HG03039 (cell line): ENCODE data around the gene UBQLN4.
A peak's percentile ranks its signal among the peaks of the same experiment; 100 is the strongest.

Source experiments
- ATAC-seq: cut with Tn5 transposase; IDR thresholded peaks from one replicate; pipeline ENCODE4 v1.9.1; 2021; ENCODE audit warnings: mild to moderate bottlenecking, moderate library complexity; ENCODE audit not compliant: unreplicated experiment

UBQLN4 gene

DNA sequence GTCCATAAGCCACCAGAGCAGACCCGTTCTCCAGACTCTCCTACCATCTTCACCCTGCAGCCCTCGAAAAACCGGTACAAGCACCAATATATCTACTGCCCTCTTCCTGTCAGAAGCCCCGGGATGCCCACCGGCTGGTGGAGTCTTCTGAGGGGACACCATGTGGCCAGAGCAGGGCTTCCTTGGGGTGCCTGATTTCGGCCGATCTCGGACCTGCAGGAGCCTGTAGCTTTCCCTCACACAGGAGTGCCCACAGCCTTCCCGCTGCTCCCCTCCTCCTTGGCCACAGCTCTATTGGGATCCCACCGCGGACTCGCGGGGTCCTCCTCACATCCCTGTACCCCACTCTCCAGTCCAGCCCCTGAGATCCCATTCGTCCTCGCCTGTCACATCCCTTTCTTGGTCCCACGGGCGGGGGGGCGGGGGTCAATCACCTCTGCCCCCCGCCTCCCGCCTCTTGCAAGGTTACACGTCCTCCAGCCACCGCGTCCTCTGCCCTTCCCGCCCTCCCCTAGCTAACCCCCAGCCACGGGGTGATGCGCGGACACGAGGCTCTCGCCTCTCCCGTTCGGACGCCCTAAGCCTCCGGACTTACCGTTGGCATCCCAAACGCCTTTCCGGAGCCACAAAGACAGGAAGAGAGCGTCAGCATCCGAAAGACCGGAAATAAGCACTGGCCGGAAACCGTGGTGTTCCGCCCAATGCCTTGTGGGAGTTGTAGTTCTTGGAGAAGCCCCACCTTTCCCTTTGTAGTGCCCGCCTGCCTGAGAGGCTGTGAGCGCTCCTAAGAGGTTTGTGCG is 33.1 kb downstream of the UBQLN4 start, which contains the start of gene SSR2:
SSR2 (minus strand) TSS at position 659 of the 800 bp plus-strand sequence. CDS start 784 bp downstream, outside the sequence.
- ATAC-seq: peak; percentile 95

DNA sequence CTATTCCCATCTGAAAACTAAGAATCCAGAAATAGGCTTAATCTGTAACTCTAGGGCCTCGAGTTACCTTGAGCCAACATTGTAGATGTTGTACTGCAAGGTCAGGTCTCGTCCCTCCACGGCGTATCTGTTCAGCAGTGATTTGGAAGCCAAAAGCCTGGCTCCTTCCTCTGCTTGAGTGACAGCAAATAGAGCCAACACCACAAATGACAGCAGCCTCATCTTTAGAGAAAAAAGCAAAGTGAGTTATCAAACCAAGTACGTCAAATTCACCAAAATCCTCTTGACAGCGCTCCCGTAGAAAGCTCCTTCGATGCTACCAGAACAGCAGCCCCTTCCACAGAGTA is 33.7 kb downstream of the UBQLN4 start:
- no peak for ATAC-seq

DNA sequence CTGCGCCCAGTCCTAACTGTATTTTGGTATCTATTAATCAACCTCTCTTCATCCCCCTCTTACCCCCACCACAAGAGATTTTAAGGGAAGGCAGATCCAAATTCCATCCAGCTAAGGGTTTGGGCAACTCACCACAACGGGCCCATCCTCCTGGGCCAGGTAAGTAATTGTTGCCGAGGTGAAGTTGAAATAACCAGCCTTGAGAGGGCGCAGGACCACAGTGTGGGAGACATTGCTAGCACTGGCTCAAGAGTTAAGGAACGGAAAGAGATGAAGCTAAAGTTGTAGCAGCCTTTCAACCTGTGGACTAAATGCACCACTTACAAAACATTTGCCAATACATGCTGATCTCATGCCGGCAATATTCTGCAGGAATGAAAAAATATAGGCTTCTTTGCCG is 38.8 kb downstream of the UBQLN4 start:
- ATAC-seq: no peak

DNA sequence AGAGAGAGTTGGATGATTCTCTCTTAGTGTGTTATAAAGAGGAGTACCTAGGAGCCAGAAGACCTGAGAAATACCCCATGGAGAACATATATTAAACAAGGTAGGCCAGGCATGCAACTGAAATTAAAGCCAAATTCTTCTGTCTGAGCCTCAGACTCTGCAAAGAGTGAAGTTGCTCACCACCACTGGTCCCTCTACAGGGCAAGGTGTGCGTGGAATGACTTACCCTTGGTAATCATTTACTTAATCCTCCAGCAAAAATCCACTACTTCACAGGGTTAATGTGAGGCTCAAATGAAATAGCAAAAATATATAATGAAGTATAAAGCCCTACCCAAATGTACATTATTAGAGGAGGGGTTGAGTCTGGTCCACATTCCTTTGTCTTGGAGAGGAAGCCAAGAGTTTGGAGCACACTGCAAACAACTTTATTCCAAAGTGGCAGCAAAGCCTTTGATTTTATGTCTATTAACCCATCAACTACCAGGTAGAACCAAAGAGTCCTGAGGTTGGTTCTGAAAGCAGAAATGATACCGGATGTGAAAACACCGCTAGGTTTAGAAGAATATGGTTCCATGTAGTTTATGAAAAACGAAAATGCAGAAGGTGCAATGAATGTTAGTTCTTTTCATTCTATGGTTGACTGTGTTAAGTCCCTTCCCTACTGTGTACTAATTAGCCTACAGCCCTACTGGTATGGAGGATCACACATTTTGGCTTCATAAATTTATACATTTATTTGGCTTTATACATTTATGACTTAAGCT is 41.4 kb downstream of the UBQLN4 start:
- no peak for ATAC-seq

DNA sequence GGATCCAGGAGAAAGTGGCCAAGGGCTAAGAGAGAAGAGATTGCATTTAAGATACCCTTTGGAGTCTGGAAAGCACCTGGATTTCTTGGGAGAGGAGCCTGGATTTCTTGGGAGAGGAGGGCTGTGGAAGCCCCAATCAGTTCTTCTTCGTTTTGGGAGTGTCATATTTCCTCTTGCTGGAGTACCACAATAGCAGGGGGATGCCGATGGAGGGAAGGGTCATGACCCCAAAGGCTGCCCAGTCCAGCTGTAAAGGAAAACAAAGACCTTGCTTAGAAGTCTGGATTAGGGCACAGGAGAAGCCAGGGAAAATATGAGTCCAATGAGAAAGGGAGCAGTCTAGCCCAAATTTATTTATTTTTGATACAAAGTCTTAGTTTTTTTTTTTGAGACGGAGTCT is 44.2 kb downstream of the UBQLN4 start:
- ATAC-seq: no peak

DNA sequence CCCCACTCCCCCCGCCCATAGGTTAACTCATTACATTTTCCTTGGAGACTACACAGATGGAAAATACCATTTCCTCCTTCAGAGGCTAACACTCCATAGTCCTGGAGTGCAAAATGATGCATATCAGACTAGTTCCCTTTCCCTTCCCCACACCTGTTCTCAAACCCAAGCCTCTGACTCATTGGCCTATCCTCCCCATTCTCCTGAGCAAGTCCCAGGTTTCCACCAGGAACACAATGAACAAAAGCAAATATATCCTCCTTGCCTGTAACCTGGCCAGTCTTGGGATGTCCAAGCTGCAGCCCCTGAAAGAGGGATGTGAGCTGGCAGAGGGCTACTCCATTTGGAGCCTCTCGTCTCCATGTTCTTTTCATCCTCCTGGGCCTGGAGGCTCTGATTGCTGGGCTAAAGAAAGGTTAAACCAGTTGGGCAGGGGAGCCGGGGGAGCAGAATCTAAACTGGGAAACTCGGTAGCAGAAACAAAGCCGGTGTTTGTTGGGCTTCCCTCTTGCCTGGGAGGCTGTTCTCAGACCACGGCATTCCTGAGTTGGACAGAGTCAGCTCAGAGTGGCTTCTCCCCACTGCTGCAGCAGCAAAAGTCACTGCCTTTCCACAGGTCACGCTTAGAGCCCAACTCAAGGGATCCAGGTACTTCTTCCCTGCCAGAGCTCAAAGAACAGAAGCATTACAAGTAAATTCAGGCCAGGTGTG is 46.8 kb downstream of the UBQLN4 start:
- ATAC-seq: no peak

DNA sequence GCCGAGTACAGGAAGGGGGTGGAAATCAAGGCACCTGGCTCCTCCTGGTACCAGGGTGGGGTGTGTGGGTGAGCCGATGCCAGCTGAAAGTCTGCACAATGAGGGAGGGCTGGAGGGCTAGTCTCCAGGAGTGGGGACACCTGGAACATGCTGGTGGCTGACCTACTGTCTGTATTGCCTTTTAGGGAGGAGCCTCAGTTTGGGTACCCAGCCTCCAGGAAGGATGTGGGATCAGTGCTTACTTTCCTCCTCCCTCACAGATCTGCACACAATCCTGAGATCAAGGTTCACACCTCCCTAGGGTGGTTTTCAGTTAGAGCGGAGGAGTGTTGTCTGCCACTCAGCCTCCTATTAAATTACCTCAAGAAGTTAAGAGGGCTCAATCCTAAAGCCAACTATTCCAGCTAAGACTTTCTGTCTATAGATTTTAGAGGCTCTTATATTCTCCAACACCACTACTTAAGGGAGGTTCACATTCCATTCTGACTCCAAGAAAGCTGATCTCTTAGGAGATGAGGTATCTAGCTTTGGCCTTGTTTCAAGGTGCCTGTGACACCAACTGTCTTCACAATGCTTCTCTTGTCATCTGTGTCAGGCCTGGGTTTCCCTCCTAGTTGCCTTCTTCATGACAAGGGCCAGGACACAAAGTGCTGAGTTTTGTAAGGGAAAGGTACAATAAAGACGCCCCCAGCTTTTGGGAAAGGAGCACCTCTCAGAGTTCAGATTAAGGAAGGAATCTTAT is 48.6 kb downstream of the UBQLN4 start:
- no peak for ATAC-seq

DNA sequence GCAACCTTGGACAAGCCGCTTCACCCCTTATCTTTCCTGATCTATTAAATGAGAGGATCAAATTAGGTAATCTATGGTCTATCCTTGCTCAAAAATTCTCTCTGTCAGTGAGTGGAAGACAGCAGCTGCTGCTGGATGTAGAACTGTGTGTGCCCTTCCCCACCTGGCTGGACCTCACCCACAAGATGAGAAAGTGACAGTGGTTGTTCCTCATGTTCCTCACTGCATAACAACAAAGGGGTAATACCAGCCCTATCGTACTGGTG is 49.7 kb downstream of the UBQLN4 start:
- ATAC-seq: no peak

DNA sequence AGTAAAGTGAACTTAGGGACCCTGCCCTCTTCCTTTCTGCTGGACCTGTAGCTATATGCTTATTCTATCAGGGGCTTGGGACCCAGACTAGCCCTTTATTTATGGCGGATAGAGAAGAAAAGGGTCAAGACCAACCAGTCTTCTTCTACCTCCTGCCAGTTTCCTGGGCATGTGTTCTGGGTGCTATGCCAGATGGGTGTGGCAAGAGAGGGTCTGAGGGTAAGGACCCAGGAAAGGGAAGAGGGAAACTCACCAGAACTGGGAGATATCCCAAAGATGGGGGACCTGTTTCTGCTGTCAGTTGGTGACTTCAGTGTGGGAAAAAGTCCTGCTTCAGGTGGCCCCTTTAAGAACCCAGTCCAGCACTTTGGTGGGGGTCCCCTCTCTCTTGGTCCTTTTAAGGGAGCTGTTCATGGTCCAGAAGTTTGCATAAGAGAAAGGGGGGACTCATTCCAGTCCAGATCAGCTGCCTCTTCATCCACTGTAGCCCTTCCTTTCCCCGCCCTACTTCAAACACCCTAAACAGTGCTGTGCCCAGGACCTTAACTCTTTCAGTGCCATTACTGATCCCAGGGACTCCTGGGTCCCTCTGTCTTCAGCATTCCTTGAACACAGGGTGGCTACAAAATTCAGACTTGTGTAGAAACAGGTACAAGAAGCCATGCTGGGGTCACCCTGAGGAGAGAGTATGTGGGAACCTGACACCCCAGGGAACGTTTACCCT is 51.2 kb downstream of the UBQLN4 start:
- ATAC-seq: no peak

DNA sequence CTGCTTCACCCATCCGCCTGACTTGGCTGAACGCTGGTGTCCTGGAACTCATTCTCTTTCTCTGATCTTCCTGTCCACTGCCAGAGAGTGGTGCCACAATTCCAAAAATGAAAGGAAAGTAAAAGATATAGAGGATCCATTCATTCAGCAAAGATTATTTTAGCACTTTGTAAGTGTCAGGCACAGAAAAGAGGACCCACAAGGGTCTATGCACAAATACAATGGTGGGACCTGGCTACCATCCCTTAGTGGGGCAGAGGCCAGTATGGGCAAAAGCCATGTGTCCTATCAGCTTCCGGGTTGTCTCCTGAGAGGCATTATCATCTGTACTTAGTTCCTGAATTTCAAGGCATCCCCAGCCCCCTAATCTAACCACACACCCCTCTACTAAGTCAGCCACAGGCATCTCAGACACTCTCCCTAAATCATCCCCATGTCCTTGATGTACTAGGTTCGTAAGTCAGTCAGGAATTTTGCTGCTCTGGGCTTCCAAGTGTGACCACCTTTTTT is 51.9 kb downstream of the UBQLN4 start:
- ATAC-seq: no peak

DNA sequence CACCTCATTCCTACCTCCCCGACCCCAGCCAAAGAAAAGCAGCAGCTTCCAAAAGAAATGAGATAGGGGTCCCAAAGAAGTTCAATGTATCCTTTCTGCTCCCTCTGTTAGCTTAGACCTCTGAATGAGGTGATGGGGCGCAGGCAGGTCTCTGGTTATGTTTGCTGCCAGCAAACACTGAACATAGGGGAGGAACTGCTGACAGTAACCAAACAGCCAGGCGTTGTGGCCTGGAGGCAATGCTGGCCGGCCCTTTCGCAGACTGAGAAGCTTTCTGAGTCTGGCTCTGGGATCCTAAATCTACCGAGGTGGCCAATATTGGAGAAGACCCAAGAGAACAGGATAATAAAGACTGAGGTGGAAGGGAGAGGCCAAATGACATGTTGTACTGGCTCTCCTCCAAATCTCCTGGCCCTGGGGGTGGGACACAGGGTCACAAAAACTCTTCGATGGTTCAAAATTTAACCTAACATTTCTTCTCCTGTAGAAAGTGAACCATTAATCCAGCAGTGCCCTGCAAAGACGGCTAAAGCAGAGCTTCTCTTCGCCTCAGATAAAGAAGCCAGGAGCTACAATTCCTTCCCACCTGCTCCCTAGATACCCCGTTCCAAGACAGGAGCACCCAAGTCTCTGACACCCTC is 52.5 kb downstream of the UBQLN4 start:
- no peak for ATAC-seq

DNA sequence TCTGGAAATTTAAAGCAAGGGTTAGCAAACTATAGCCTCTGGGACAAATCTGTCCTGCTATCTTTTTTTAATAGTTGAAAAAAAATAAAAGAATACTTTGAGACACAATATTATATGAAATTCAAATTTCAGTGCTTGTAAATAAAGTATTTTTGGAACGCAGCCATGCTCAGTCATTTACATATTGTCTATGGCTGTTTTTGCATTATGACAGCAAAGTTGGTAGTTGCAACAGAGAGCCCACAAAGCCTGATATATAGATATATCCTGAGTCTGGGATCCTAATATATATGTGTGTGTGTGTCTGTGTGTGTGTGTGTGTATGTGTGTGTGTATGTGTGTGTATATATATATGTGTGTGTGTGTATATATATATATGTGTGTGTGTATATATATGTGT is 53.6 kb downstream of the UBQLN4 start:
- ATAC-seq: no peak

DNA sequence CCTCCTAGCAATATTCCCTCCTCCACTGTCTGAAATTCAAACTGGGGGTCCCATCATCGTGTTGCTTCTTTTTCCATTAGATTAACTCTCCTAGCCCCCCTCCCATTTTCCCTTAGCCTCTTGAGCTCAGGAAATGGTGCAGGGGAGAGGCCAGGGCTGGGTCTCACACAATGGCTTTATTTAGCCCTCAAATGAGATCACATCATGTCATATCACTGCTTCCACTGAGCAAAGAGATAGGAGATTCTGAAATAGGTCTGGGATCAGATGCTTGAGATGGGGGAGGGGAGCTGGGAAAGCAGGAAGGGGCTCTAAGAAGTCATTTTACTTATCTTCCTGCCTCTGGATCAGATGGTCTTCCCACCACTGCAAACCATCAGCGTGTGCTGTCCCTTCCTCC is 57.4 kb downstream of the UBQLN4 start:
- no peak for ATAC-seq

DNA sequence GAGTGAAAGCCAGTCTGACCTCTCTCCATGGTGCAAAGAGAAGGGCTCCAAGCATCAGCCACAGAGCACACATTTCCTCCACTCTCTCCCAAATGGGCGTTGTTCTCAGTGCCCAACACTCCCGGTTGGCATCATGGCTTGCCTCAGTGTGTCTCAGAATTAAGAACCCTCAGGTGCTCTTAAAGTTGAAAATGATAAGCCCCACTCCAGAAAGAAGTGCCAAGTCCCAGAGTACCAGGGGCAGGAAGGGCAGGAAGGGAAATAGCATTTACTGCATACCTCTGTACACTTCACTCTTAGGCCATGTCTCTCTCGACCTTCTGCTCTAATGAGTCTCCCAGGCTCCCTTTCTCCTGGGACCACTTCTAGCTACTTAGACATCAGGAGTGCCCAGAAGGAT is 60.0 kb downstream of the UBQLN4 start:
- ATAC-seq: no peak

DNA sequence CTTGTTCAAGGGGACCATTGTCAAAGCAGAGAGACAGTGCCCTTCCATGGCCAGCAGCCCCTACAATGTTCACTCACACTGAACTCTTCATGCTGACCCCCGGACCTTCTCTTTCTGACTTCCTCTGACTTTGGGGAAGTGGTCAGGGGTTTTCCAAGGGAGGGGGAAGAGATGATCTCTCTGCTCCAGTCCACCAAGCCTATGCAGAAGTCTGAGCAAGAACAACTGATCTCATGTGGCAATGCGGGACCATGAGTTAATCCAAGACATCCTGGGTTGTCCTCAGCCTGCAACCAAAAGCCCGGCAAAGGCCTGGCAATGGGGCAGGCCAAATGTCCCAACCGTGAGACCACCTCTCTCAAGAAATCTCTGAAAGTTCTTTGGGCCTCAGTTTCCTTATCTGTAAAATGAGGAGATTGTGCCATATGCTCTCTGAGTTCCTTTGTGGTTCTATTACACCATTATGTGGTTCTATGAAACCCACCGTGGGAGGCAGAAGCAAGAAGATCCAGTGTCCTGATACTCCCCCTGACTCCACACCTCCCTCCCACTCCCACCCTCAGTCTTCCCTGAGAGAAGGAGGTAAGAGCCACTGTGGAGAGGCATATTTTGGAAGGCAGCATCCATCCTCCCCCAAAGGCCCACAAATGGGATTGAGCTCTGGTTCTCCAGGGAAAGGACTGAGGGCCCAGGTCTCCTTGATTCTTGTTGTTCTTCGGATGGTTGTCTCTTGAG is 63.4 kb downstream of the UBQLN4 start:
- ATAC-seq: no peak

DNA sequence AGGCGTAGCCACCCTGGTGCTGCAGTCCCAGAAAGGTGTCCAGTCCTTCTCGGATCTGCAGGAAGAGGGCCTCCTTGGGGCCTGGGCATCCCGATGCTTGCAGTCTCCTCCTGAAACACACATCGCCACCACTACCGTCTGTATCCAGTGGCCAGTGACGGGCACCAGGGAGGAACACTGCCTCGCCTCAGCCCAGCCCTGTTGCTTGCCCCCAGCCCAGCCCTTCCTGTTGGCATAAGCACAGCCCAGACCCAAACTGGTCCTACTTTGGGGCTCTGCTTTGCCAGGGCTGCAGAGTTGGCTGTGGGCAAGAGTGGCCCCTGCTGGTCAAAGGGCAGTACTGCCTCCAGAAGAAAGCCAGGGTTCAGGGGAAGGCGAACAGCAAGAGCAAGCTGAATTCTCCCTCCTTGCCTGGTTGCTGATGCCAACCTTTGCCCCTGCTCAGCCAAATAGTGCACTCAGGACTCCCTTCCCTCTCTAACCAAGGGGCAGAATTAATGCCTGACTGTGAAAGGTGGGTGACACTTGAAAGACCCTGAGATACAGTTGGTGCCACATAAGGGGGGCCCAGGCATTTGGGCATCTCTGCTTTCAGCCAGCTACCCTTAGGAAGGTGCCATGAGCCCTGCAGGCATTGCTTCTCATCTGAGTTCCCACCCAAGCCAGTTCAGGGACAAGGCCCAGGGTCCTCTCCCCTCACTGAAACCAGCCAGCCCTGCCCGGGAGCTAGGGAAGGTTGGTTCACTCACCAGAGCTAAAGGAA is 64.2 kb downstream of the UBQLN4 start:
- ATAC-seq: no peak
